K562 (cell line): Measurements from ENCODE around the gene AMY1A.
"Not testable (repeated sequence)": the region's sequence is repeated elsewhere in the genome, so short reads cannot be mapped to it uniquely, and the experiment has no call there.

Source experiments
- CEBPB ChIP-seq: fragments of 450-650 bp; IDR thresholded peaks from 2 replicates; pipeline ENCODE4 v1.6.1; 2016; ENCODE audit warnings: missing genetic modification characterization, missing compliant biosample characterization
- CGGBP1 ChIP-seq: fragments of 250-450 bp; sonication (Bioruptor Pico); IDR thresholded peaks from 2 replicates; pipeline ENCODE4 v1.9.0; 2021; ENCODE audit warnings: mild to moderate bottlenecking
- GABPB2 ChIP-seq: fragments of 250-450 bp; sonication (Bioruptor Pico); conservative IDR thresholded peaks from 2 replicates; pipeline ENCODE4 v1.5.1; 2021; ENCODE audit warnings: mild to moderate bottlenecking
- GMEB1 ChIP-seq: fragments of 250-450 bp; sonication (Bioruptor Pico); IDR thresholded peaks from 2 replicates; pipeline ENCODE4 v1.4.0; 2020; ENCODE audit warnings: mild to moderate bottlenecking
- MAX ChIP-seq: sonication (generic); formaldehyde crosslinking; IDR thresholded peaks from 2 replicates; pipeline ENCODE4 v1.9.0; 2022; ENCODE audit warnings: mild to moderate bottlenecking, missing genetic modification reagents
- SLC30A9 ChIP-seq: fragments of 250-450 bp; sonication (Bioruptor Pico); IDR thresholded peaks from 2 replicates; pipeline ENCODE4 v1.8.0; 2022; ENCODE audit warnings: mild to moderate bottlenecking, moderate library complexity
- UBTF ChIP-seq, 2 experiments: IDR thresholded peaks; 2 replicates each; pipeline ENCODE4 v1.6.1; 2012; ENCODE audit warnings: improper control_type of control experiment in 2 of 2, low read depth in 2 of 2, low read length in 2 of 2, borderline replicate concordance in 1 of 2
- ZNF121 ChIP-seq: sonication (generic); formaldehyde crosslinking; conservative IDR thresholded peaks from 2 replicates; pipeline ENCODE4 v1.8.0; 2022; ENCODE audit warnings: missing genetic modification reagents
- ZNF639 ChIP-seq, 2 experiments: fragments of 200-800 bp in 1 of 2; sonication (Bioruptor generic) in 1 of 2; sonication (generic) in 1 of 2; formaldehyde crosslinking in 1 of 2; IDR thresholded peaks in 1 of 2; conservative IDR thresholded peaks in 1 of 2; 2 replicates each; pipeline versions ENCODE4 v1.5.0 to v1.6.1; 2016 to 2020; ENCODE audit warnings: missing compliant biosample characterization in 1 of 2, missing genetic modification characterization in 1 of 2, missing genetic modification reagents in 1 of 2

GRCh38 chr1:103650889-103651288 lies 4.7 kb upstream of the AMY1A start:
- not testable (repeated sequence) for TF ChIP-seq UBTF (IDR thresholded peaks at IDR 0.05; ENCODE audit: borderline replicate concordance in 1 of 2, low read depth in 2 of 2, low read length in 2 of 2); CGGBP1; GMEB1; SLC30A9 (CRISPR knock-in tag); ZNF121 (CRISPR knock-in tag); CEBPB (tag); MAX (CRISPR knock-in tag); GABPB2; ZNF639 (CRISPR knock-in tag; conservative IDR thresholded peaks at IDR 0.05 in 1 of 2, IDR thresholded peaks at IDR 0.05 in 1 of 2)
